Stimulated activated CD4-positive, alpha-beta T cell treated with anti-CD3 and anti-CD28 coated beads, Interleukin-12 subunit alpha, Interleukin-12 subunit beta, amount 100 ng/mL, for 48 hours (primary cell): ENCODE measurements around the gene PRXL2A.
"Not testable (repeated sequence)": the region's sequence is repeated elsewhere in the genome, so short reads cannot be mapped to it uniquely, and the experiment has no call there.

Experiments
- DNase-seq, 3 donors: peaks; one replicate each; pipeline ENCODE4 v3.0.0-alpha.2; 2020; ENCODE audit warnings: low read depth in 2 of 3, low spot score in 1 of 3

PRXL2A gene, protein sequence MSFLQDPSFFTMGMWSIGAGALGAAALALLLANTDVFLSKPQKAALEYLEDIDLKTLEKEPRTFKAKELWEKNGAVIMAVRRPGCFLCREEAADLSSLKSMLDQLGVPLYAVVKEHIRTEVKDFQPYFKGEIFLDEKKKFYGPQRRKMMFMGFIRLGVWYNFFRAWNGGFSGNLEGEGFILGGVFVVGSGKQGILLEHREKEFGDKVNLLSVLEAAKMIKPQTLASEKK

DNA sequence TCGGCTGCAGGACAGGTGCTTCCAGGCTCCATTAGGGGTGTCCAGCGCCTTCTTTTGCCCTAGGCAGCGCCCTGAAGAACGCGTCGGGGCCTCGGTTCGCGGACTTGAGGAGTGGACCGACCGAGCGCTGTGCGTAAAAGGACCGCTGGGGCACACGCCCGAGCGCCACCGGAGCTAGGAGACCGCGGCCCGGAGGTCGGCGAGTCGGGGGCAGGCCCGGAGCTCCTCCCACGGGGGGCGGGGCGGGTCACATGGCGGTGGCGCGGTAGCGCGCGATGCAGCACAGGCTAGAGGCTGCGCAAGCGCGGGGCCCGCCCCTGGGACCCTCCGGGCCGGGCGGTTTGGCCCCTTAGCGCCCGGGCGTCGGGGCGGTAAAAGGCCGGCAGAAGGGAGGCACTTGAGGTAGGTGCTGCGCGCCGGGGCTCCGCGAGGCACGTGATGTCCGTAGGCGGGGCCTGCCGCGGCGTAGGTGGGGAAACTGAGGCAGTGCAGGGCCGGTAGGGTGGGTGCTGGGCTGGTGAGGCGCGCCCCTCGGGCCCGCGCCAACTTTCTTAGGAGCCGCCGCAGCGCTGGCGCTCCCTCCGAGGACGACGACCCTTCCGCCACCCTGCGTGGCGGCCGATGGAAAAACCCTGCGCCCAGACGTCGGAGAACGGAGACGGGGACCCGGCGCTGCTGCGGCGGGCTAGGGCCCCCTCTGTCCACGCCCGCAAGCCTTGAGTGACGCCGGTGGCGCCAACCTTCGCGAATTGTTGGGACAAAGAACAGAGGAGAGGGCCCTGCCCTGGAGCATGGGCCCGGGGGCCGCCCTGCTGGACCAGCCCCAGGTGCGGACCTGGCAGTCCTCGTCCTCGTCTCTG is at the start of gene PRXL2A:
Gene PRXL2A, plus strand, starts transcription at position 310 of the 860 bp plus-strand sequence. CDS start 11,917 bp downstream, outside the sequence.
- peak; percentile 66 to 77 (median 76) for DNase-seq

DNA sequence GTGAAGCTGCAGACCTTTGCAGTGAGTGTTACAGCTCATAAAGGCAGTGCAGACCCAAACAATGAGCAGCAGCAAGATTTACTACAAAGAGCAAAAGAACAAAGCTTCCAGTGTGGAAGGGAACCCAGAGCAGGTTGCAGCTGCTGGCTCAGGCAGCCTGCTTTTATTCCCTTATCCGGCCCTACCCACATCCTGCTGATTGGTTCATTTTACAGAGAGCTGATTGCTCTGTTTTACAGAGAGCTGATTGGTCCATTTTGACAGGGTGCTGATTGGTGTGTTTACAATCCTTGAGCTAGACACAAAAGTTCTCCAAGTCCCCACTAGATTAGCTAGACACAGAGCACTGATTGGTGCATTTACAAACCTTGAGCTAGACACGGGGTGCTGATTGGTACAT is 49.4 kb upstream of the PRXL2A start:
- DNase-seq = not testable (repeated sequence)

DNA sequence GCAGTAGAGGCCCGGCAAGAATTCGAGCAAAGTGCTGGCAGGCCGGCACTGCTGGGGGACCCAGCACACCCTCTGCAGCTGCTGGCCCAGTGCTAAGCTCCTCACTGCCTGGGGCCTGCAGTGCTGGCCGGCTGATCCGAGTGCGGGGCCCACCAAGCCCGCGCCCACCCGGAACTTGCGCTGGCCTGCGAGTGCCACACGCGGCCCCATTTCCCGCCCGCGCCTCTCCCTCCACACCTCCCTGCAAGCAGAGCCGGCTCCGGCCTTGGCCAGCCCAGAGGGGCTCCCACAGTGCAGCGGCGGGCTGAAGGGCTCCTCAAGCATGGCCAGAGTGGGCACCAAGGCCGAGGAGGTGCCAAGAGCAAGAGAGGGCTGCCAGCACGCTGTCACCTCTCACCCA is 48.7 kb upstream of the PRXL2A start:
- DNase-seq = no peak

DNA sequence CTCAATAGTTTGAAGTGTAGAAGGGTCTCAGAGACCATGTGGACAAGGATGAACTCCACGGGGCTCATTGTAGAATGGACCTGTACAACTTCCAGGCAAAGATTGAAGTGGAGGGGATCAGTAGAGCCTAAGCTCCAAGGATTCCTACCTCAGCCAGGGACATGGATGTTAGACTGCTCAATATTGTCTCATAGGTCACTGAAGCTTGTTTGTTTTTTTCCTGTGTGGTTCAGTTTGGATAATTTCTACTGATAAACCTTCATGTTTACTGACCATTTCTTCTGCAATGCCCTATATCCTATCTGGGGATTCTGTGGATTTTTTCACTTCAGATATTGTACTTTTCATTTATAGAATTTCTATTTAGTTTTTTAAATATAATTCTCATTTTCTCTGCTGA is 42.8 kb upstream of the PRXL2A start:
- DNase-seq = no peak

DNA sequence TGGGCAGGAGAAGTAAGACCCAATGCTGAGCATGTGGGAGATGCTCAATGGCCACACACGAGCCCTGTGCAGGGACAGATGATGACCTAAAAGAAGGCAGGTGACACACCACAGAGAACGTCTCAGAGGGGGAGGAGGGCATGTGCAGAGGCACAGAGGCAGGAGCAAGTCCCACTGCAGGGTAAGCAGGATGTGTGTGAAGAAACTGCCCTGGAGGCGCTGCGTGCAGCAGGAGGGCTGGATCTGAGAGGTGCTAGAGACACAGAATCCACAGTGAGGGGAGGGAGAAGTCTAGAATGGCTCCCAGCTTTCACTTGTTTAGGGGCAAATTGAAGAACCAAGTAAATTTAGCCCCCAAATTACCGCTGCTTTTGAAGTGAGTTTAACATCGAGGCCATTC is 36.9 kb upstream of the PRXL2A start:
- DNase-seq = no peak

DNA sequence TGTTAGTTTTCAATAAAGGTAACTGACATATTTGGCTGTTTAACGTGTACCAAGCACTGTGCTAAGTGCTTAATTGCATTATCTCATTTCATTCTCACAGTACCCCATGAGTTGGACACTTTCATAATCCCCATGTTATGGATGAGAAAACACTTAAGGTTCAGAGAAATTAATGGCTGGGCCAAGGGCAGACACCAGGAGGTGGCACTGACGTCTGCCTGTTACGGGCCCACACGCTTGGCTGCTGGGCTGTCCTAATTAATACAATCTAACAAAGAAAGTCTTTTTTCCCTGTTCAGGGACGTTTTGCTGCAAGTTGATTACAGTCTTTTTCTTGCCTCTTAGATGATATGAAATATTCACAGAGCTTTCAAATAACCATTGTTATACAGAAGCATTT is 35.7 kb upstream of the PRXL2A start:
- no peak for DNase-seq

DNA sequence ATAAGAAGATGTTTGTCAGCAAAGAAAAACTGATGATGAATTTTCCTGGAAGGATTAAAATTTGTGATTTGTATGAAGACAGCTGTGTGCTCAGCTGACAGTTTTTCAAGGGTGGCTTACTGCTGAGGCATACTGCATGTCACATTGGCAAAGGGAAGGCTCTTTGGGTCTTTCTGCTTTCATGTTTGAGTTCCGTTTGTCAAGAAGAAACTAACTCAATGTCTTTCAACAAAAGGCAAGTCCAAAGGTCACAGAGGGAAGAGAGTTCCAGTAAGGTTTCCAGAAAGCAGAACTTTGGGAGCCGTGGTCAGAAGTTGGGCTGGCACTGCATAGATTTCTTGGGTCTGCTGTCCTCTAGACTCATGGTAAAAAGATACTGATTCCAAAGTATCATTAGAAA is 34.8 kb upstream of the PRXL2A start:
- DNase-seq = no peak

DNA sequence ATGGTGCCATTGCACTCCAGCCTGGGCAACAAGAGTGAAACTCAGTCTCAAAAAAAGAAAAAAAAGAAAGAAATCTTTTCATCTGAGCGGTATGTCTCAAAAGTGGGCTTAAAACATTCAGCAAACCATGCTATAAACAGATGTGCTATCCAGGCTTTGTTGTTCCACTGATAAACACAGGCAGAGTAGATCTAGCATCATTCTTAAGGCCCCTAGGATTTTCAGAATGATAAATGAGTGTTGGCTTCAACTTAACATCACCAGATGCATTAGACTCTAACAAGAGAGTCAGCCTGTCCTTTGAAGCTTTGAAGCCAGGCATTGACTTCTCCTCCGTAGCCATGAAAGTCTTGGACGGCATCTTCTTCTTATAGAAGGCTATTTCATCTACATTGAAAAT is 28.6 kb upstream of the PRXL2A start:
- DNase-seq = no peak

DNA sequence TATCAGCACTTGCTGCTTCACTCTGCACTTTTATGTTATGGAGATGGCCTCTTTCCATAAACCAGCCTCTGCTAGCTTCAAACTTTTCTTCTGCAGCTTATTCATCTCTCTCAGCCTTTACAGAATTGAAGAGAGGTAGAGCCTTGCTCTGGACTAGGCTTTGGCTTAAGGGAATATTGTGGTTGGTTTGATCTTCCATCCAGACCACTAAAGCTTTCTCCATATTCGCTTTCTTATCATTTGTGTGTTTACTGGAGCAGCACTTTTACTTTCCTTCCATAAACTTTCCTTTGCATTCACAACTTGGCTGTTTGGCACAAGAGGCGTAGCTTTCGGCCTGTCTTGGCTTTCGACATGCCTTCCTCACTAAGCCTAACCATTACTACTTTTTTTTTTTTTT is 28.2 kb upstream of the PRXL2A start:
- DNase-seq = no peak

DNA sequence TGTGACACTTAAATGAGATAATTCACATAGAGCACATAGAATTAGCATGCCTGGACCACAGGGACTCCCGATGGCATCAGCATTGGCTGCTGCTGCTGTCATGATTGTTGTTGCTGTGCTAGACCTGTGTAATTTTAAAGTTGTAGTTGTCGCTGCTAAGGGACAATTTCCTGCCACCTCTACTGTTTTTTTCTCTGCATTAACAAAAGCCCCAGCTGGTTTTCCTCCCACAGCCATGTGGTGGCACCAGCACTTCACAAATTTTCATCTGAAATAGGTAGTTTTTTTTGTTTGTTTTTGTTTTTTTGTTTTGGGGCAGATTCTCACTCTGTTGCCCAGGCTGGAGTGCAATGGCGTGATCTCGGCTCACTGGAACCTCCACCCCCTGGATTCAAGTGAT is 25.4 kb upstream of the PRXL2A start:
- DNase-seq = peak in 1 of 3 donors; percentile 21

DNA sequence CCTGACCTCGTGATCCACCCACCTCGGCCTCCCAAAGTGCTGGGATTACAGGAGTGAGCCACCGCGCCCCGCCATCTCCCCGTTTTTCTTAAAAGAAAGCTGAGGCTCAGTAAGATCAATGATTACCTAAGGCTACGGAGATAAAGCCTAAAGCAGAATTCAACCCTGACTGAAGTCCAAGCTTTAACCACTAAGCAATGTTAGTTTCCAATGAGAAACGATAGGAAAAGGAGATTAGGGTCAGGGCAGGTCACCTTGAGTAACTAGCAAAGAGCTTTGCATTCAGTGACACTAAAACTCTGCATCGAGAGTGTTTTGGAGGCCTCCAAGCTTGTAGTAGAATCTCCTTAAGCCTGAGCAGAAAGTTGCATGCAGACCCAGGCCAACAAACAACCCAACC is 17.6 kb upstream of the PRXL2A start:
- no peak for DNase-seq

DNA sequence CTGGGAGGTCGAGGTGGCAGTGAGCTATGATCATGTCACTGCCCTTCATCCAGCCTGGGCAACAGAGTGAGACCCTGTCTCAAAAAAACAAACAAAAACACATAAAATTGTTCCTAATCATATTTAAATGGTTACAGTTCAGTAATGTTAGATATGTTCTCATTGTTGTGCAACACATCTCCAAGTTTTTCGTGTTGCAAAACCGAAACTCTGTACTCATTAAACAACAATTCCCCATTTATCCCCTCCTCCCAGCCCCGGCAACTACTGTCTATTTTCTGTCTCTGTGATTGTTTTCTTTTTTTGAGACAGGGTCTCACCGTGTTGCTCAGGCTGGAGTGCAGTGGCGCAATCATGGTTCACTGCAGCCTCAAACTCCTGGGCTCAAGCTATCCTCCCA is 16.1 kb upstream of the PRXL2A start:
- DNase-seq = no peak

DNA sequence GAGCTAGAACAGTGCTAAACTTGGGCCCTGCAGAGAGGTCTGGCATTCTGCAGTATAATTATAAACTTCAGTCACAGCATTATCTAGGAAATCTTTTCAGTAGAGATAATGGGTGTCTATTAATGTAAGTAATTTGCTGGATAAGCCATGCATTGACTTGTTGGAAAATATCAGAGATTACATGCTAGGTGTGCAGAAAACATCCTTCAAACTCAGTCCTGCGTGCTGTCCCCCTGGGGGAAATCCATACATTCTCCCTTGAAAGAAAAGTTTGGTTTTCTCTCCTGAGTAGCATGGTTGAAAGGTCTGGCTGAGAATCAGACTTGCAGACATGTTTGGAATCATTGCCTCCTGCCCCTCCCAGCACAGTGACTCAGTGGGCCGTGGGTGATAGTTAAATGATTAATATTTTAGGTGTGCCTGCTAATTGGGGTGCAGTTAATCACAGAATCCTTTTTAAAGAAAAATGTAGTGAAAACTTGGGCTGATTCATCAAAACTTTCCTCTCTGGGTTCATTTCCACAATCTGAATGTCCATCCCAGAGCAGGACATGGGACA is 13.9 kb upstream of the PRXL2A start:
- no peak for DNase-seq

DNA sequence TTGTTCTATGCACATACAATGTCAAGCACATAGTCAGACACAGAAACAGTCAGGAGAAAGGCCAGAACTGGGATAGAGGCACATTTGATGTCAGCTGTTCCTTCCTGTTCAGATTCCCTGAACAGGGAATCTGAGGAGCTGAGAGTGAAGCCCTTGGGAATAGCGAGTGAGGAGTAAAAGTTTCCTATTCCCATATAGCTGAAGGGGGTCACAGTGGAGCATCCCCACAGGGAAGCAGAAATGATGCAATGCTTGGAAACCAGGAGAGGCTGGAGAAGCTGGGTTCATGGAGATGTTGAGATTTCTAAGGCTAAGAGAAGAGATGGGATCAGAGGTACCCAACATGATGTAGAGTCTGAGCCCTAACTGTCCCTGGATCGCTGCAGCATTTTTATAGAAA is 11.3 kb upstream of the PRXL2A start:
- no peak for DNase-seq

DNA sequence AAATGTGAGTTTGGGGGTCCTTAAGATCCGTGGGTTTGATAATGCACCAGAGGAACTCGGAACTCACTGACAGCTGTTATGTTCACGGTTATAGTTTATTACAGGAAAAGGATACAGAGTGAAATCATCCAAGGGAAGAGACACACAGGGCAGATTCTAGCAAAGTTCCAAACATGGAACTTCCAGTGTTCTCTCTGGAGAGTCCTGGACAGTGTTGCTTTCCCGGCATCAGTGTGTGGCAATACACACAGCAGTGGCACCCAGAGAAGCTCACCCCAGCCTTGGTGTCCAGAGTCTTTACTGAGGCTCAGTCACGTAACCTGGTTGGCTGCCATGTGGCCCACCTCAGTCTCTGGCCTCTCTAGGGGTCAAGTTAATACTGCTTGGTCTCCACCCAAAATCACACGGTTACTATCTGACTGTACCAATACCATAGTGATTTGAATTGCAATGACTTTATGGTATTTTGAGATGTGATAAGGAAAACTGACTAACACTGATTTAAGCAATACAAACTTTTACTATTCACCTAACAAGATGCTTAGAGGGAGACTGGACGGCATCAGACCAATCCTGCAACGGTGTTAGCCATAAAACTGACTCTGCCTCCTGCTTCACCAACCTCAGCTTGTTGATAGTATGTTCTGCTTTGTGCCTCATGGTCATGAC is 8.1 kb upstream of the PRXL2A start:
- DNase-seq = no peak

DNA sequence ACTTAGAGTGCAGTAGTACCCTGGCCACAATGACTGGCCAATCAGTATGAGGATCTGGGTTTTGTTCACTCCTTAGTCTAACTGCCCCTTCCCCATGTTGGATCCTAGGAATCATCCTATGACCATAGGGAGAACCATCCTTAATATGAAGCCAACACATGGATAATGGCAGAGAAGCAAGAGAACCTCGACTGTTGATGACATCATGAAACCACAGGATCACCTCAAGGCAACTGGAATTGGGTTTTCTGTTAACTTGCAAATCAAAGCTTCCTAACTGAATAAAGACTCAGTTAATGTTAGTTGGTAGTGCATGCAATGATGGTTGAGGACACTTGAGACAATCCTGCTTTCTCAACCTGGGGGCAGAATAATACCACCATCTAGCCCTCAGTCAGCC is 3.3 kb upstream of the PRXL2A start:
- no peak for DNase-seq

DNA sequence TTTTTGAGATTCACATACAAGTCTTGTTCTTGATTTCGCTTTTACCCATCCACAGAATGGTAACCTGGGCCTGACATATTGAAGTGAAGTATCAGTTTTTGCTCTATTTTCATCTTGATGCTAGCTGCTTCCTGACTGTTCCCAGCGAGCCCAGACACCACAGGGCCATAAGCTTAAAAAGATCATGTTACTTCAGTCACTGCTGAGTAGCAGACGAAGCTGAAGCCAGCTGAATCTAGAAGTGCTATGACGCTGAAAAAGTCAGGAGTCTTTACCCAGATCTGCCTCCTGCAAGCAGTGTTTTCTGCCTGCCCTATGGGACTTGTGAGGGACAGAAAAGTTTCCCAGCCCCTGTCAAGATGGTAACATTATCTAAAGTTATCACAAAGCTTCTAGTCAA is 2.7 kb upstream of the PRXL2A start:
- no peak for DNase-seq

DNA sequence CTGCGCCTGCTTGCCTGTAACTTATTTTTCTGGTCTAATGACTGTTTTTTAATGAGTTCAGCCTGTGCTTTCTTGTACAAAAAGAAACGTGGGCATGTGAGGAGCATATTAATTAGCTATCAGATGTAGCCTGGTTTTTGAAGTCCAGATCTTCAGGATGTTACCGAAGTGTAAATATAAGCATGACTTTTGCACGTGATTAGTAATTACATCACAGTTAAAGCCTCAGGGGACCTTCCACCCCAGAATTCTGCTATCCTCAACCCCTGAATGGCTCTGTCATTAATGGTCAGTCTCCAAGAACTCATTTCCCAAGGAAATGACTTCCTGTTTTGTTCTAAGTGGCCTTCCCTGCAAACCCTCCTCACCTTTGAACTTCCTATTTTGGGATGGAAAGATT is 2.1 kb upstream of the PRXL2A start:
- no peak for DNase-seq

DNA sequence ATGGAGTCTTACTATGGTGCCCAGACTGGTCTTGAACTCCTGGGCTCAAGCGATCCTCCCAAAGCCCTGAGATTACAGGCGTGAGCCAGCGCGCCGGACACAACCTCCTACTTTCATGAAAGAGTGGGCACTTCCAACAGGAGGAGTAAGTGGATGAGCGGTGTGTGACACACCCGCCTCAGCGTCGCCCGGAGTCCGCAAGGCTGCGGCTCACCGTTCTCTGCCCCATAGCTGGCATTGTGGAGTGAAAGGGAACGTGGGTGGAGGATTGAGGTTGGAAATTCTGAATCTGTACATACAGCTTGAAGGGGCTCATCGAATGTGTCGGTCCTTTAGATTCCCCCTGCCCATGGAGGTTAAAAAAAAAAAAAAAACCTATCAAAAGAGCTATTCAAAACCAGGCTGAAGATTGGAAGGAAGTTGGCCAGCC is 524 bp upstream of the PRXL2A start:
- peak; percentile 47 to 67 (median 52) for DNase-seq

DNA sequence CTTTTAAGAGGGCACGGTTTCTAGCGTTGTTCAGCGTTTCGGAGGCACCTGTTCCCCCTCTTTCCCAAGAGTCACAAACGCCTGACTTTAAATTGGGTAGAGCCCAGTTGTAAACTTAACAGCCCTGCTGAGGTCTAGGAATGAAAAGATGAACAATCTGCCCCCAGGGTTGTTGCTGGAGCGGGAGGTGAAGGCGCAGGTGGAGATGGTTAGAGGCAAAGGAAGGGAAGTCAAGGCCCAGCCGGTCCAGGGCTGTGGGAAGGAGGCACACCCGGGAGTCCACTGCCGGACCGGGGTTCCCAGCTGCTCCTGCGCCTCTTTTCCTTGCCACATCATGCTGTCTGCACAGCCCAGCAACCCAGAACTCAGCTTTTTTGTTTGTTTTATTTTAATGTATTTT is 770 bp downstream of the PRXL2A start:
- DNase-seq = no peak

DNA sequence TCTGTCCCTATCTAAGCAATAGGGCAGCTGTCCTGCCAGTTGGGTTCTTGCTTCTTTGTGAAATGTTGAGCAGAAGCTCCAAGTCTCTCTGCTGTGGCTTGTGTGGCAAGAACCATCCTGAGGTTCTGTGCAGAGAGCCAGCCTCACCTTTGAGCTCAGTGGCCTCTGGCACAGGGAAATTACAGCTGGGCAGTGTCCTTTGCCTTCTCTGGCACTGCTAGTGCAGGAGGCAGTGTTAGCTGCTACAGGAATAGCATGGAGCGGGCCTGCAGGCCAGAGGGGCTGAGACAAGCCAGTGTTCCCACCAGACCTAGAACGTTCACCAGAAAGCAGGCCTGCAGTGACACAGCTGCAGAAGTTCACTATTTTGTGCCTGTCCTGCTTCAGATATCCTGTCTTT is 1.8 kb downstream of the PRXL2A start:
- DNase-seq = no peak
